Liver (tissue), 9 donors: ENCODE data around the gene GPRC5A. TPM values are rescaled to one million over a fixed set of nuclear protein-coding genes. Genes with fewer than 3 reads are reported as not detected.

Experiments used
- DNase-seq: peaks from one replicate; pipeline ENCODE4 v3.0.0-alpha.2; 2017; ENCODE audit warnings: low spot score
- H3K27ac ChIP-seq, 2 donors: one replicate each; pipeline ENCODE4 v1.7.0; 2013; ENCODE audit warnings: inconsistent platforms in 2 of 2, low read length in 2 of 2, control low read depth in 1 of 2, low read depth in 1 of 2, mild to moderate bottlenecking in 1 of 2
- H3K27me3 ChIP-seq, 4 donors: one replicate each; pipeline versions ENCODE4 v1.6.1 to v1.7.0; 2013; ENCODE audit warnings: low read length in 3 of 4, inconsistent platforms in 1 of 4, mild to moderate bottlenecking in 1 of 4, moderate library complexity in 1 of 4; ENCODE audit not compliant: control insufficient read depth in 4 of 4, insufficient read depth in 4 of 4
- H3K36me3 ChIP-seq, 4 donors: one replicate each; pipeline versions ENCODE4 v1.6.1 to v1.7.0; 2013; ENCODE audit warnings: low read length in 3 of 4, mild to moderate bottlenecking in 3 of 4, low read depth in 1 of 4, moderate library complexity in 1 of 4; ENCODE audit not compliant: control insufficient read depth in 4 of 4, insufficient read depth in 3 of 4
- H3K4me1 ChIP-seq, 4 donors: one replicate each; pipeline versions ENCODE4 v1.6.1 to v1.7.0; 2013; ENCODE audit warnings: low read length in 3 of 4, mild to moderate bottlenecking in 3 of 4, moderate library complexity in 1 of 4; ENCODE audit not compliant: control insufficient read depth in 4 of 4, insufficient read depth in 4 of 4
- H3K4me3 ChIP-seq, 3 donors: one replicate each; pipeline versions ENCODE4 v1.6.1 to v1.7.0; 2013; ENCODE audit warnings: low read length in 3 of 3, control low read depth in 1 of 3, low read depth in 1 of 3, mild to moderate bottlenecking in 1 of 3
- H3K9ac ChIP-seq, 2 donors: one replicate each; pipeline ENCODE4 v1.7.0; 2013; ENCODE audit warnings: low read length in 2 of 2, mild to moderate bottlenecking in 2 of 2, moderate library complexity in 2 of 2, control low read depth in 1 of 2, low read depth in 1 of 2
- H3K9me3 ChIP-seq, 4 donors: one replicate each; pipeline versions ENCODE4 v1.6.1 to v1.7.0; 2013; ENCODE audit warnings: low read length in 3 of 4; ENCODE audit not compliant: control insufficient read depth in 4 of 4
- ATF3 ChIP-seq: IDR thresholded peaks from 2 replicates; pipeline ENCODE4 v1.6.1; 2016; ENCODE audit warnings: antibody characterized with exemption
- CTCF ChIP-seq: fragments of 150-350 bp; IDR thresholded peaks from 2 replicates; pipeline ENCODE4 v1.5.1; 2017; ENCODE audit warnings: improper control_type of control experiment, low read depth, low read length; ENCODE audit not compliant: missing input control
- EGR1 ChIP-seq, 2 donors: IDR thresholded peaks; 2 replicates each; pipeline ENCODE4 v1.6.1; 2016 to 2018; ENCODE audit warnings: antibody characterized with exemption in 2 of 2, low read depth in 2 of 2
- FOXA1 ChIP-seq: IDR thresholded peaks from 2 replicates; pipeline ENCODE4 v1.6.1; 2016; ENCODE audit warnings: antibody characterized with exemption
- FOXA2 ChIP-seq: IDR thresholded peaks from 2 replicates; pipeline ENCODE4 v1.6.1; 2016; ENCODE audit warnings: antibody characterized with exemption
- GABPA ChIP-seq, 2 donors: IDR thresholded peaks in 1 of 2; conservative IDR thresholded peaks in 1 of 2; 2 replicates each; pipeline ENCODE4 v1.6.1; 2016; ENCODE audit warnings: antibody characterized with exemption in 2 of 2, mild to moderate bottlenecking in 1 of 2, moderate library complexity in 1 of 2
- HNF4A ChIP-seq, 2 donors: conservative IDR thresholded peaks; 2 replicates each; pipeline ENCODE4 v1.6.1; 2016; ENCODE audit warnings: antibody characterized with exemption in 2 of 2, mild to moderate bottlenecking in 2 of 2
- HNF4G ChIP-seq: IDR thresholded peaks from 2 replicates; pipeline ENCODE4 v1.6.1; 2016; ENCODE audit warnings: antibody characterized with exemption
- JUND ChIP-seq, 2 donors: IDR thresholded peaks; 2 replicates each; pipeline ENCODE4 v1.6.1; 2016; ENCODE audit warnings: antibody characterized with exemption in 2 of 2
- NR2F2 ChIP-seq: IDR thresholded peaks from 2 replicates; pipeline ENCODE4 v1.6.1; 2016; ENCODE audit warnings: antibody characterized with exemption
- RAD21 ChIP-seq, 2 donors: IDR thresholded peaks; 2 replicates each; pipeline ENCODE4 v1.6.1; 2016; ENCODE audit warnings: antibody characterized with exemption in 2 of 2, mild to moderate bottlenecking in 2 of 2
- RXRA ChIP-seq, 2 donors: IDR thresholded peaks; 2 replicates each; pipeline ENCODE4 v1.6.1; 2017 to 2018; ENCODE audit warnings: antibody characterized with exemption in 2 of 2, mild to moderate bottlenecking in 1 of 2
- SP1 ChIP-seq: IDR thresholded peaks from 2 replicates; pipeline ENCODE4 v1.6.1; 2018; ENCODE audit warnings: antibody characterized with exemption, mild to moderate bottlenecking
- TAF1 ChIP-seq: conservative IDR thresholded peaks from 2 replicates; pipeline ENCODE4 v1.6.1; 2016; ENCODE audit warnings: antibody characterized with exemption, mild to moderate bottlenecking
- YY1 ChIP-seq: IDR thresholded peaks from 2 replicates; pipeline ENCODE4 v1.6.1; 2016; ENCODE audit warnings: antibody characterized with exemption, mild to moderate bottlenecking
- WGBS: extraction: QIAGEN DNeasy Blood & Tissue Kit; methylation state at CpG from one replicate; pipeline ENCODE4 v1.1.7; 2013; 5-methylcytosine and 5-hydroxymethylcytosine counted together
- polyA plus RNA-seq, 2 donors: library from polyadenylated mRNA; stranded (reverse) in 1 of 2; unstranded in 1 of 2; fragments of 200-250 nt in 1 of 2; fragments of >200 nt in 1 of 2; fragmentation: Nextera tagmentation in 1 of 2; extraction: Ambion mirVana in 1 of 2; gene quantifications; one replicate each; pipeline versions ENCODE4 v1.2.1 to v1.2.3, GENCODE V29; 2013 to 2015
- total RNA-seq, 2 donors: library from RNA; depleted of rRNA; stranded (reverse); fragments of >200 nt; gene quantifications; one replicate each; pipeline ENCODE4 v1.2.3, GENCODE V29; 2014
- TF ChIP-seq, protein P1 (sequence below): IDR thresholded peaks from 2 replicates; pipeline ENCODE4 v1.6.1; 2016; ENCODE audit warnings: antibody characterized with exemption
- TF ChIP-seq, protein P2 (sequence below): IDR thresholded peaks from 2 replicates; pipeline ENCODE4 v1.6.1; 2016; ENCODE audit warnings: antibody characterized with exemption
- TF ChIP-seq, protein P3 (sequence below): IDR thresholded peaks from 2 replicates; pipeline ENCODE4 v1.6.1; 2016; ENCODE audit warnings: antibody characterized with exemption, mild to moderate bottlenecking
- donor health status: healthy.
- donor health status: healthy.
- donor health status: healthy.
- donor health status: healthy.
- donor health status: healthy.

The GPRC5A gene
- total and polyA plus RNA-seq, 4 donors = 0.09 to 0.17 (median 0.16) TPM; not detected in 1

- DNase-seq = no peak
- no peak for TF ChIP-seq FOXA2
- TF ChIP-seq NR2F2 = no peak
- no peak for TF ChIP-seq RXRA (IDR thresholded peaks at IDR 0.05)
- no peak for TF ChIP-seq GABPA (IDR thresholded peaks at IDR 0.05 in 1 of 2, conservative IDR thresholded peaks at IDR 0.05 in 1 of 2)
- TF ChIP-seq RAD21 (IDR thresholded peaks at IDR 0.05) = no peak
- TF ChIP-seq JUND (IDR thresholded peaks at IDR 0.05) = no peak
- TF ChIP-seq SP1 = no peak
- no peak for TF ChIP-seq YY1
- no peak for TF ChIP-seq TAF1
- TF ChIP-seq, protein P1, sequence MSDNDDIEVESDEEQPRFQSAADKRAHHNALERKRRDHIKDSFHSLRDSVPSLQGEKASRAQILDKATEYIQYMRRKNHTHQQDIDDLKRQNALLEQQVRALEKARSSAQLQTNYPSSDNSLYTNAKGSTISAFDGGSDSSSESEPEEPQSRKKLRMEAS = no peak
- Histone ChIP-seq H3K27ac (no peak overlapping the region), H3K27me3 (no peaks in the 10 kb centered on the region), H3K4me1 (no peaks in the 10 kb centered on the region), H3K9ac (no peak overlapping the region), H3K9me3 (no peaks in the 10 kb centered on the region), H3K4me3 (no peak overlapping the region), H3K36me3 (no peaks in the 10 kb centered on the region)
- WGBS = 79% methylated on average over 14 of the region's 14 CpGs
Measured at GRCh38 chr12:12908252-12908651, 16.9 kb downstream of the GPRC5A start.

- H3K9ac ChIP-seq = no peak overlapping the region
- no peak overlapping the region for H3K27ac ChIP-seq
- H3K4me3 ChIP-seq = no peak overlapping the region
- no peaks in the 10 kb centered on the region for H3K27me3 ChIP-seq
- WGBS = 90% methylated on average over 12 of the region's 12 CpGs
- no peaks in the 10 kb centered on the region for H3K9me3 ChIP-seq
- no peaks in the 10 kb centered on the region for H3K4me1 ChIP-seq
- no peaks in the 10 kb centered on the region for H3K36me3 ChIP-seq
- no peak for DNase-seq
- no peak for TF ChIP-seq YY1
- no peak for TF ChIP-seq EGR1 (IDR thresholded peaks at IDR 0.05; ENCODE audit: low read depth in 2 of 2)
- TF ChIP-seq NR2F2 = no peak
- TF ChIP-seq GABPA (IDR thresholded peaks at IDR 0.05 in 1 of 2, conservative IDR thresholded peaks at IDR 0.05 in 1 of 2) = no peak
- no peak for TF ChIP-seq ATF3
- no peak for TF ChIP-seq TAF1
- TF ChIP-seq, protein P1 = no peak
- TF ChIP-seq JUND (IDR thresholded peaks at IDR 0.05) = no peak
- no peak for TF ChIP-seq CTCF
- no peak for TF ChIP-seq HNF4G
- TF ChIP-seq HNF4A (conservative IDR thresholded peaks at IDR 0.05) = no peak
- TF ChIP-seq SP1 = no peak
- TF ChIP-seq FOXA2 = no peak
- TF ChIP-seq RAD21 (IDR thresholded peaks at IDR 0.05) = no peak
- TF ChIP-seq, protein P2, sequence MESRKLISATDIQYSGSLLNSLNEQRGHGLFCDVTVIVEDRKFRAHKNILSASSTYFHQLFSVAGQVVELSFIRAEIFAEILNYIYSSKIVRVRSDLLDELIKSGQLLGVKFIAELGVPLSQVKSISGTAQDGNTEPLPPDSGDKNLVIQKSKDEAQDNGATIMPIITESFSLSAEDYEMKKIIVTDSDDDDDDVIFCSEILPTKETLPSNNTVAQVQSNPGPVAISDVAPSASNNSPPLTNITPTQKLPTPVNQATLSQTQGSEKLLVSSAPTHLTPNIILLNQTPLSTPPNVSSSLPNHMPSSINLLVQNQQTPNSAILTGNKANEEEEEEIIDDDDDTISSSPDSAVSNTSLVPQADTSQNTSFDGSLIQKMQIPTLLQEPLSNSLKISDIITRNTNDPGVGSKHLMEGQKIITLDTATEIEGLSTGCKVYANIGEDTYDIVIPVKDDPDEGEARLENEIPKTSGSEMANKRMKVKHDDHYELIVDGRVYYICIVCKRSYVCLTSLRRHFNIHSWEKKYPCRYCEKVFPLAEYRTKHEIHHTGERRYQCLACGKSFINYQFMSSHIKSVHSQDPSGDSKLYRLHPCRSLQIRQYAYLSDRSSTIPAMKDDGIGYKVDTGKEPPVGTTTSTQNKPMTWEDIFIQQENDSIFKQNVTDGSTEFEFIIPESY = no peak
- TF ChIP-seq FOXA1 = no peak
- no peak for TF ChIP-seq RXRA (IDR thresholded peaks at IDR 0.05)
- TF ChIP-seq, protein P3, sequence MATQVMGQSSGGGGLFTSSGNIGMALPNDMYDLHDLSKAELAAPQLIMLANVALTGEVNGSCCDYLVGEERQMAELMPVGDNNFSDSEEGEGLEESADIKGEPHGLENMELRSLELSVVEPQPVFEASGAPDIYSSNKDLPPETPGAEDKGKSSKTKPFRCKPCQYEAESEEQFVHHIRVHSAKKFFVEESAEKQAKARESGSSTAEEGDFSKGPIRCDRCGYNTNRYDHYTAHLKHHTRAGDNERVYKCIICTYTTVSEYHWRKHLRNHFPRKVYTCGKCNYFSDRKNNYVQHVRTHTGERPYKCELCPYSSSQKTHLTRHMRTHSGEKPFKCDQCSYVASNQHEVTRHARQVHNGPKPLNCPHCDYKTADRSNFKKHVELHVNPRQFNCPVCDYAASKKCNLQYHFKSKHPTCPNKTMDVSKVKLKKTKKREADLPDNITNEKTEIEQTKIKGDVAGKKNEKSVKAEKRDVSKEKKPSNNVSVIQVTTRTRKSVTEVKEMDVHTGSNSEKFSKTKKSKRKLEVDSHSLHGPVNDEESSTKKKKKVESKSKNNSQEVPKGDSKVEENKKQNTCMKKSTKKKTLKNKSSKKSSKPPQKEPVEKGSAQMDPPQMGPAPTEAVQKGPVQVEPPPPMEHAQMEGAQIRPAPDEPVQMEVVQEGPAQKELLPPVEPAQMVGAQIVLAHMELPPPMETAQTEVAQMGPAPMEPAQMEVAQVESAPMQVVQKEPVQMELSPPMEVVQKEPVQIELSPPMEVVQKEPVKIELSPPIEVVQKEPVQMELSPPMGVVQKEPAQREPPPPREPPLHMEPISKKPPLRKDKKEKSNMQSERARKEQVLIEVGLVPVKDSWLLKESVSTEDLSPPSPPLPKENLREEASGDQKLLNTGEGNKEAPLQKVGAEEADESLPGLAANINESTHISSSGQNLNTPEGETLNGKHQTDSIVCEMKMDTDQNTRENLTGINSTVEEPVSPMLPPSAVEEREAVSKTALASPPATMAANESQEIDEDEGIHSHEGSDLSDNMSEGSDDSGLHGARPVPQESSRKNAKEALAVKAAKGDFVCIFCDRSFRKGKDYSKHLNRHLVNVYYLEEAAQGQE = no peak
Measured at GRCh38 chr12:12908711-12909110, 17.3 kb downstream of the GPRC5A start.
